HEK293 (cell line): Measurements from ENCODE around the gene P2RX6.

ENCODE experiments used
- GLIS1 ChIP-seq: fragments of 450-650 bp; formaldehyde crosslinking; IDR thresholded peaks from 2 replicates; pipeline ENCODE4 v1.5.1; 2016; ENCODE audit warnings: missing biosample characterization, missing genetic modification characterization
- KLF1 ChIP-seq: fragments of 450-650 bp; formaldehyde crosslinking; IDR thresholded peaks from 2 replicates; pipeline ENCODE4 v1.5.1; 2016; ENCODE audit warnings: missing biosample characterization, missing genetic modification characterization
- MEIS1 ChIP-seq: sonication (generic); formaldehyde crosslinking; IDR thresholded peaks from 2 replicates; pipeline ENCODE4 v1.8.1; 2022; ENCODE audit warnings: missing genetic modification reagents, mild to moderate bottlenecking, borderline replicate concordance
- PATZ1 ChIP-seq: fragments of 450-650 bp; formaldehyde crosslinking; IDR thresholded peaks from 2 replicates; pipeline ENCODE4 v1.5.1; 2016; ENCODE audit warnings: missing biosample characterization, missing genetic modification characterization
- PBX3 ChIP-seq: sonication (generic); formaldehyde crosslinking; IDR thresholded peaks from 2 replicates; pipeline ENCODE4 v1.8.1; 2022; ENCODE audit warnings: mild to moderate bottlenecking, moderate library complexity, missing genetic modification reagents
- REST ChIP-seq: fragments of 450-650 bp; formaldehyde crosslinking; IDR thresholded peaks from 2 replicates; pipeline ENCODE4 v1.5.1; 2016; ENCODE audit warnings: missing biosample characterization, missing genetic modification characterization
- TCF7L2 ChIP-seq: IDR thresholded peaks from 2 replicates; pipeline ENCODE4 v1.6.1; 2011; ENCODE audit warnings: low read depth, mild to moderate bottlenecking, inconsistent platforms, low read length, moderate library complexity, borderline replicate concordance
- TSHZ1 ChIP-seq: fragments of 450-650 bp; formaldehyde crosslinking; IDR thresholded peaks from 2 replicates; pipeline ENCODE4 v1.5.1; 2016; ENCODE audit warnings: missing biosample characterization, missing genetic modification characterization, borderline replicate concordance
- ZBTB17 ChIP-seq: fragments of 450-650 bp; formaldehyde crosslinking; IDR thresholded peaks from 2 replicates; pipeline ENCODE4 v1.5.1; 2016; ENCODE audit warnings: missing biosample characterization, missing genetic modification characterization
- ZFP37 ChIP-seq: fragments of 450-650 bp; formaldehyde crosslinking; IDR thresholded peaks from 2 replicates; pipeline ENCODE4 v1.5.1; 2016; ENCODE audit warnings: missing biosample characterization, missing genetic modification characterization
- ZNF140 ChIP-seq: fragments of 450-650 bp; formaldehyde crosslinking; IDR thresholded peaks from 2 replicates; pipeline ENCODE4 v1.5.1; 2016; ENCODE audit warnings: missing biosample characterization, missing genetic modification characterization
- ZNF174 ChIP-seq: fragments of 450-650 bp; formaldehyde crosslinking; IDR thresholded peaks from 2 replicates; pipeline ENCODE4 v1.5.0; 2017; ENCODE audit warnings: missing biosample characterization, mild to moderate bottlenecking, missing genetic modification characterization
- ZNF175 ChIP-seq: fragments of 450-650 bp; formaldehyde crosslinking; IDR thresholded peaks from 2 replicates; pipeline ENCODE4 v1.5.1; 2016; ENCODE audit warnings: missing biosample characterization, missing genetic modification characterization
- ZNF18 ChIP-seq: fragments of 450-650 bp; formaldehyde crosslinking; IDR thresholded peaks from 2 replicates; pipeline ENCODE4 v1.5.1; 2016; ENCODE audit warnings: missing biosample characterization, missing genetic modification characterization
- ZNF223 ChIP-seq: fragments of 450-650 bp; formaldehyde crosslinking; IDR thresholded peaks from 2 replicates; pipeline ENCODE4 v1.5.1; 2016; ENCODE audit warnings: missing biosample characterization, missing genetic modification characterization
- ZNF26 ChIP-seq: fragments of 450-650 bp; formaldehyde crosslinking; IDR thresholded peaks from 2 replicates; pipeline ENCODE4 v1.5.1; 2016; ENCODE audit warnings: missing biosample characterization, missing genetic modification characterization
- ZNF423 ChIP-seq: fragments of 450-650 bp; formaldehyde crosslinking; IDR thresholded peaks from 2 replicates; pipeline ENCODE4 v1.5.1; 2016; ENCODE audit warnings: missing biosample characterization, missing genetic modification characterization
- ZNF48 ChIP-seq: fragments of 450-650 bp; formaldehyde crosslinking; IDR thresholded peaks from 2 replicates; pipeline ENCODE4 v1.5.1; 2016; ENCODE audit warnings: missing biosample characterization, missing genetic modification characterization
- ZNF510 ChIP-seq: fragments of 450-650 bp; formaldehyde crosslinking; IDR thresholded peaks from 2 replicates; pipeline ENCODE4 v1.5.1; 2018; ENCODE audit warnings: mild to moderate bottlenecking, missing genetic modification characterization, missing biosample characterization; ENCODE audit not compliant: insufficient replicate concordance
- ZNF521 ChIP-seq: fragments of 450-650 bp; formaldehyde crosslinking; IDR thresholded peaks from 2 replicates; pipeline ENCODE4 v1.5.1; 2017; ENCODE audit warnings: missing biosample characterization, mild to moderate bottlenecking, missing genetic modification characterization
- ZNF560 ChIP-seq: fragments of 450-650 bp; formaldehyde crosslinking; IDR thresholded peaks from 2 replicates; pipeline ENCODE4 v1.5.1; 2017; ENCODE audit warnings: missing biosample characterization, missing genetic modification characterization, borderline replicate concordance
- ZNF571 ChIP-seq: fragments of 450-650 bp; formaldehyde crosslinking; IDR thresholded peaks from 2 replicates; pipeline ENCODE4 v1.5.0; 2017; ENCODE audit warnings: missing biosample characterization, missing genetic modification characterization
- ZNF624 ChIP-seq: fragments of 450-650 bp; formaldehyde crosslinking; IDR thresholded peaks from 2 replicates; pipeline ENCODE4 v1.5.1; 2017; ENCODE audit warnings: missing biosample characterization, missing genetic modification characterization
- ZNF645 ChIP-seq: fragments of 450-650 bp; formaldehyde crosslinking; IDR thresholded peaks from 2 replicates; pipeline ENCODE4; 2016; ENCODE audit warnings: missing biosample characterization, missing genetic modification characterization
- ZNF658 ChIP-seq: fragments of 450-650 bp; formaldehyde crosslinking; IDR thresholded peaks from 2 replicates; pipeline ENCODE4; 2016; ENCODE audit warnings: missing biosample characterization, missing genetic modification characterization

Gene P2RX6

GRCh38 chr22:20981787-20982562 lies 33.0 kb upstream of the P2RX6 start, which contains the start of gene LZTR1 (continued):
- TF ChIP-seq PATZ1 (tag by site-specific recombination), result peak; percentile 44
- 0 out of 2 replicates have a peak, but pooled peaks have one; percentile 49 for TF ChIP-seq KLF1 (tag by site-specific recombination)
- TF ChIP-seq ZNF18, result 0 out of 2 replicates have a peak, but pooled peaks have one; percentile 38
- no peak for TF ChIP-seq TCF7L2
- TF ChIP-seq ZNF175 (tag by site-specific recombination), result no peak
- no peak for TF ChIP-seq REST (tag by site-specific recombination)
- TF ChIP-seq PBX3 (CRISPR knock-in tag), result peak; percentile 96
- no peak for TF ChIP-seq MEIS1 (CRISPR knock-in tag)
- no peak for TF ChIP-seq ZNF48 (tag by site-specific recombination)
- peak; percentile 88 for TF ChIP-seq GLIS1
- TF ChIP-seq ZNF510 (tag by site-specific recombination), result no peak
- TF ChIP-seq ZBTB17 (tag by site-specific recombination), result peak; percentile 99
- TF ChIP-seq ZNF423, result no peak
- no peak for TF ChIP-seq ZNF560 (tag by site-specific recombination)
- TF ChIP-seq ZNF140 (tag by site-specific recombination), result no peak
- no peak for TF ChIP-seq ZNF624 (tag by site-specific recombination)
- peak; percentile 92 for TF ChIP-seq ZNF223 (tag by site-specific recombination)
- no peak for TF ChIP-seq ZNF658 (tag by site-specific recombination)
- TF ChIP-seq TSHZ1 (tag by site-specific recombination), result no peak
- no peak for TF ChIP-seq ZNF521 (tag by site-specific recombination)
- no peak for TF ChIP-seq ZNF645 (tag by site-specific recombination)
- no peak for TF ChIP-seq ZNF174 (tag by site-specific recombination)
- TF ChIP-seq ZFP37 (tag by site-specific recombination), result peak; percentile 97
- no peak for TF ChIP-seq ZNF571 (tag by site-specific recombination)
- TF ChIP-seq ZNF26 (tag by site-specific recombination), result no peak
